Measurements from ENCODE around the gene SHC3. TPM values are rescaled to one million over a fixed set of nuclear protein-coding genes. Genes with fewer than 3 reads are reported as not detected.

Gene SHC3
- total RNA-seq, 2 donors from 2014 or later = 1.5 to 1.8 TPM

GRCh38 chr9:88976890-88977257 is 201.7 kb downstream of the SHC3 start:
- Histone ChIP-seq H3K27me3 (replicated peaks; ENCODE audit: insufficient read depth) (no peaks in the 10 kb centered on the region), H3K9me3 (no peaks in the 10 kb centered on the region), H3K4me3 (no peak overlapping the region), H3K36me3 (no peaks in the 10 kb centered on the region), H3K27ac (no peak overlapping the region), H3K4me1 (ENCODE audit: control insufficient read depth in 1 of 2, low read depth in 2 of 2) (peaks cover 4% of the 10 kb centered on the region in 2 donors)
- TF ChIP-seq CTCF (IDR thresholded peaks at IDR 0.05) = no peak
- no peak for DNase-seq (ENCODE audit: low spot score)
- ATAC-seq (ENCODE audit: insufficient number of reproducible peaks, low FRiP score, low read depth) = no peak

- Histone ChIP-seq H3K4me3 (no peak overlapping the region), H3K9me3 (no peaks in the 10 kb centered on the region), H3K36me3 (no peaks in the 10 kb centered on the region), H3K4me1 (ENCODE audit: control insufficient read depth in 1 of 2, low read depth in 2 of 2) (peaks cover 4% of the 10 kb centered on the region in 2 donors), H3K27ac (no peak overlapping the region), H3K27me3 (replicated peaks; ENCODE audit: insufficient read depth) (no peaks in the 10 kb centered on the region)
- DNase-seq (ENCODE audit: low spot score) (no peak), ATAC-seq (ENCODE audit: insufficient number of reproducible peaks, low FRiP score, low read depth) (no peak)
- TF ChIP-seq CTCF (IDR thresholded peaks at IDR 0.05) = no peak
Observed at GRCh38 chr9:88975966-88976889, 202.4 kb downstream of the SHC3 start.

DNA sequence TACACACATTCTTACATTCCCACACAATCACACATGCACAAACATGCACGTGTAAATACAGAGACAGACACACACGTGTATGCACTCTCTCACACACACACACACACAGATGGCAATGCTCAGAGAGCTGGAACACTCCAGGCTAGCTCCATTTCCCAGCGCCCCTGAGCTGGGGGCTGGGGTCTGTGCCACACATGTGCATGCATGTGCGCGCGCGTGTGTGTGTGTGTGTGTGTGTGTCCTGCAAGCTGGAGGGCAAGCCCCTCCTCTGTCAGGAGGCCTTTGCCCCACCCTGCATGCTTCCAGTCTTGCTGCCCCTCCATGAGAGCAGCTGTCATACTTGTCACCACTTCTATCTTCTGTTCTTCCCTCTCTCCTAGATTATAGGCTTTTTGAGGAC is 204.0 kb downstream of the SHC3 start:
- H3K36me3 ChIP-seq = no peaks in the 10 kb centered on the region
- H3K9me3 ChIP-seq = no peaks in the 10 kb centered on the region
- TF ChIP-seq CTCF (IDR thresholded peaks at IDR 0.05) = no peak
- DNase-seq (ENCODE audit: low spot score) (no peak), ATAC-seq (ENCODE audit: insufficient number of reproducible peaks, low FRiP score, low read depth) (no peak)
- H3K27ac ChIP-seq = no peak overlapping the region
- no peaks in the 10 kb centered on the region for H3K27me3 ChIP-seq (replicated peaks; ENCODE audit: insufficient read depth)
- no peak overlapping the region for H3K4me3 ChIP-seq
- H3K4me1 ChIP-seq (ENCODE audit: control insufficient read depth in 1 of 2, low read depth in 2 of 2) = no peaks in the 10 kb centered on the region

DNA sequence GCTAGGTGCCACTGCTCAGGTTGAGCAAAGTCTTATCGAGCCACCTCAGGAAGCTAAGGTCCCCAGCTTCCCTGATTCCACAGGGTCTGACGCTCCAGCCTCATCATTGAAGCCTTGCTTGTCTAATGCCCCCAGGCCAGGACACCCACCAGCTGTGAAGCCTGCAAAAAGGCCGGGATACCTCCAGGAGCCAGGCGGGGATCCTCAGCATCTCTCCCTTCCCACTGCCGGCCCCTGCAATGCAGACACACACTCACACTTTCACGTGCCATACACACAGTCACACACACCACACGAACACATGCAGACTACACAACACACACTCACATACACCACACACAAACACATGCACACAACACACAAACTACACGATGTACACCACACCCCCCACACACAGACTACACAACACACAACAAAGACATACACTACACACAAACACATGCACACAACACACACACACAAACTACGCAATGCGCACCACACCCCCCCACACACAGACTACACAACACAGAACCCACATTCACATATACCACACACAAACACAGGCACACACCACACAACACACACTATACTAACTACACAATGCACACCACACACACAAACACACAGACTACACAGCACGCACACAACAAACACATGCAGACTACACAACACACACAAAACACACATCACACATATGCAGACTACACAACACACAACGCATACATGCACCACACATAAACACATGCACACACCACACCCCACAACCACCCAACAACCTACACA is 205.2 kb downstream of the SHC3 start:
- TF ChIP-seq CTCF (IDR thresholded peaks at IDR 0.05) = no peak

DNA sequence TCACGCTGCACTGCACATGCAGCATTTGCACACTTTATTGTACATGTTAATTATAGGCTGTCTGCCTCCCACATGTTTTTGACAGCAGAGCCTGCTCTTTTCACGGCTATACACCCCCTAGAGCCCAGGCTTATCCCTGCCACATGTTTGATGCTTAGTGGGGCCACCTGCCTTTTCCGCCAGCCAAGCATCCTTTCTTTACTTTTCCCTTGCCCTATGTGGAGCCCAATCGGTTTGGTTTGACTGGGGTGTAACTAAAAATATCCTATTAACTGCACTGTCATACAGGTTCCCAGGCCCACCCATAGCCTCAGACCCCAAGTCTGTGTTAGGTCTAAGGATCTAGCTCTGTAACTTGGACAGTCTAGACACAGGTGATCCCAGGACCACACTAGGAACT is 206.2 kb downstream of the SHC3 start:
- no peak for TF ChIP-seq CTCF (IDR thresholded peaks at IDR 0.05)
- Histone ChIP-seq H3K9me3 (no peaks in the 10 kb centered on the region), H3K36me3 (no peaks in the 10 kb centered on the region), H3K4me3 (no peak overlapping the region), H3K4me1 (ENCODE audit: control insufficient read depth in 1 of 2, low read depth in 2 of 2) (no peaks in the 10 kb centered on the region), H3K27me3 (replicated peaks; ENCODE audit: insufficient read depth) (no peaks in the 10 kb centered on the region), H3K27ac (no peak overlapping the region)
- ATAC-seq (ENCODE audit: insufficient number of reproducible peaks, low FRiP score, low read depth) = no peak
- no peak for DNase-seq (ENCODE audit: low spot score)

More for the DNA sequence above, 205.2 kb downstream of the SHC3 start:
- DNase-seq (ENCODE audit: low spot score) = no peak
- Histone ChIP-seq H3K27me3 (replicated peaks; ENCODE audit: insufficient read depth) (no peaks in the 10 kb centered on the region), H3K4me1 (ENCODE audit: control insufficient read depth in 1 of 2, low read depth in 2 of 2) (no peaks in the 10 kb centered on the region), H3K36me3 (no peaks in the 10 kb centered on the region), H3K4me3 (no peak overlapping the region), H3K9me3 (no peaks in the 10 kb centered on the region), H3K27ac (no peak overlapping the region)
- no peak for ATAC-seq (ENCODE audit: insufficient number of reproducible peaks, low FRiP score, low read depth)

All from thoracic aorta (tissue), 2 donors.